Osteoblast (primary cell): ENCODE measurements around the gene EBF4. TPM values are rescaled to one million over a fixed set of nuclear protein-coding genes. Genes with fewer than 3 reads are reported as not detected.
A peak's percentile ranks its signal among the peaks of the same experiment; 100 is the strongest.

Experiments used
- DNase-seq: peaks from one replicate; pipeline ENCODE4 v3.0.0; 2011; ENCODE audit warnings: low spot score, mixed read lengths; ENCODE audit not compliant: insufficient read length; ENCODE audit errors: missing footprints
- H2AFZ ChIP-seq: 2 replicates; pipeline ENCODE4 v1.6.0; 2011; ENCODE audit warnings: mild to moderate bottlenecking, low read length
- H3K27ac ChIP-seq: 2 replicates; pipeline ENCODE4 v1.5.1; 2011; ENCODE audit warnings: mild to moderate bottlenecking, low read depth, low read length, moderate library complexity
- H3K27me3 ChIP-seq: 2 replicates; pipeline ENCODE4 v1.6.0; 2012; ENCODE audit warnings: mild to moderate bottlenecking, control low read depth, inconsistent platforms, low read length, moderate library complexity; ENCODE audit not compliant: insufficient read depth
- H3K36me3 ChIP-seq: 2 replicates; pipeline ENCODE4 v1.5.1; 2011; ENCODE audit warnings: mild to moderate bottlenecking, low read length, control low read depth, moderate library complexity; ENCODE audit not compliant: insufficient read depth
- H3K4me1 ChIP-seq: 2 replicates; pipeline ENCODE4 v1.5.1; 2011; ENCODE audit warnings: mild to moderate bottlenecking, low read length, control low read depth, moderate library complexity; ENCODE audit not compliant: insufficient read depth
- H3K4me2 ChIP-seq: 2 replicates; pipeline ENCODE4 v1.6.0; 2011; ENCODE audit warnings: mild to moderate bottlenecking, low read length; ENCODE audit not compliant: insufficient read depth
- H3K4me3 ChIP-seq: fragments of 200-600 bp; sonication (generic); 3 replicates; pipeline ENCODE4 v1.5.1; 2012; ENCODE audit warnings: mild to moderate bottlenecking, low read length, inconsistent platforms; ENCODE audit not compliant: insufficient read depth
- H3K79me2 ChIP-seq: 2 replicates; pipeline ENCODE4 v1.6.0; 2012; ENCODE audit warnings: mild to moderate bottlenecking, low read length, control low read depth, inconsistent platforms; ENCODE audit not compliant: insufficient read depth
- H3K9me3 ChIP-seq: 2 replicates; pipeline ENCODE4 v1.5.1; 2011; ENCODE audit warnings: low read depth, low read length, control low read depth
- H4K20me1 ChIP-seq: 2 replicates; pipeline ENCODE4 v1.6.0; 2012; ENCODE audit warnings: mild to moderate bottlenecking, low read length, control low read depth; ENCODE audit not compliant: insufficient read depth
- CTCF ChIP-seq: IDR thresholded peaks from 2 replicates; pipeline ENCODE4 v1.5.1; 2011; ENCODE audit warnings: mild to moderate bottlenecking, low read depth, low read length, moderate library complexity; ENCODE audit errors: extremely low read depth
- total RNA-seq: library from RNA; depleted of rRNA; stranded (reverse); fragments of >200 nt; gene quantifications from 2 replicates; pipeline ENCODE4 v1.2.3, GENCODE V29; 2012

The EBF4 gene
- total RNA-seq, 1 donor, result under 0.01 TPM

GRCh38 chr20:2798095-2798805 is 105.7 kb downstream of the EBF4 start:
- H3K36me3 ChIP-seq, result no peaks in the 10 kb centered on the region
- no peak overlapping the region for H3K27ac ChIP-seq
- no peak overlapping the region for H3K4me3 ChIP-seq
- no peak overlapping the region for H3K4me2 ChIP-seq
- H3K27me3 ChIP-seq, result peaks cover 64% of the 10 kb centered on the region
- H3K4me1 ChIP-seq, result no peaks in the 10 kb centered on the region
- no peaks in the 10 kb centered on the region for H3K9me3 ChIP-seq
- DNase-seq, result peak; percentile 66
- H3K79me2 ChIP-seq, result no peaks in the 10 kb centered on the region
- TF ChIP-seq CTCF, result no peak
- H4K20me1 ChIP-seq, result peaks cover 3% of the 10 kb centered on the region
- H2AFZ ChIP-seq, result no peak overlapping the region

GRCh38 chr20:2798814-2799213 is 106.2 kb downstream of the EBF4 start:
- H3K36me3 ChIP-seq, result no peaks in the 10 kb centered on the region
- no peak overlapping the region for H3K27ac ChIP-seq
- DNase-seq, result peak; percentile 92
- H3K4me2 ChIP-seq, result no peak overlapping the region
- no peaks in the 10 kb centered on the region for H4K20me1 ChIP-seq
- H3K27me3 ChIP-seq, result peaks cover 63% of the 10 kb centered on the region
- no peak overlapping the region for H3K4me3 ChIP-seq
- H3K4me1 ChIP-seq, result no peaks in the 10 kb centered on the region
- H3K9me3 ChIP-seq, result no peaks in the 10 kb centered on the region
- TF ChIP-seq CTCF, result no peak
- no peak overlapping the region for H2AFZ ChIP-seq
- H3K79me2 ChIP-seq, result no peaks in the 10 kb centered on the region

- peaks cover 63% of the 10 kb centered on the region for H3K27me3 ChIP-seq
- H3K9me3 ChIP-seq, result no peaks in the 10 kb centered on the region
- no peaks in the 10 kb centered on the region for H3K4me1 ChIP-seq
- no peak overlapping the region for H3K27ac ChIP-seq
- H3K4me3 ChIP-seq, result no peak overlapping the region
- no peaks in the 10 kb centered on the region for H3K36me3 ChIP-seq
- no peak overlapping the region for H3K4me2 ChIP-seq
- no peak for TF ChIP-seq CTCF
- H4K20me1 ChIP-seq, result no peaks in the 10 kb centered on the region
- no peak for DNase-seq
- no peaks in the 10 kb centered on the region for H3K79me2 ChIP-seq
- H2AFZ ChIP-seq, result no peak overlapping the region
Measured at GRCh38 chr20:2799271-2799670, 106.7 kb downstream of the EBF4 start.

GRCh38 chr20:2799688-2800520 is 107.3 kb downstream of the EBF4 start:
- H2AFZ ChIP-seq, result peak overlapping the region; percentile 62
- peaks cover 63% of the 10 kb centered on the region for H3K27me3 ChIP-seq
- peak overlapping the region; percentile 63 for H3K4me2 ChIP-seq
- peak overlapping the region; percentile 52 for H3K4me3 ChIP-seq
- no peaks in the 10 kb centered on the region for H4K20me1 ChIP-seq
- no peaks in the 10 kb centered on the region for H3K4me1 ChIP-seq
- no peaks in the 10 kb centered on the region for H3K79me2 ChIP-seq
- no peak overlapping the region for H3K27ac ChIP-seq
- H3K9me3 ChIP-seq, result no peaks in the 10 kb centered on the region
- no peak for TF ChIP-seq CTCF
- peak; percentile 93 for DNase-seq
- no peaks in the 10 kb centered on the region for H3K36me3 ChIP-seq
